ENCODE data around the gene CCDC136. TPM values are rescaled to one million over a fixed set of nuclear protein-coding genes. Genes with fewer than 3 reads are reported as not detected.

Gene CCDC136
- total RNA-seq, 2 donors from 2014 or later = 46.0 to 51.2 TPM

DNA sequence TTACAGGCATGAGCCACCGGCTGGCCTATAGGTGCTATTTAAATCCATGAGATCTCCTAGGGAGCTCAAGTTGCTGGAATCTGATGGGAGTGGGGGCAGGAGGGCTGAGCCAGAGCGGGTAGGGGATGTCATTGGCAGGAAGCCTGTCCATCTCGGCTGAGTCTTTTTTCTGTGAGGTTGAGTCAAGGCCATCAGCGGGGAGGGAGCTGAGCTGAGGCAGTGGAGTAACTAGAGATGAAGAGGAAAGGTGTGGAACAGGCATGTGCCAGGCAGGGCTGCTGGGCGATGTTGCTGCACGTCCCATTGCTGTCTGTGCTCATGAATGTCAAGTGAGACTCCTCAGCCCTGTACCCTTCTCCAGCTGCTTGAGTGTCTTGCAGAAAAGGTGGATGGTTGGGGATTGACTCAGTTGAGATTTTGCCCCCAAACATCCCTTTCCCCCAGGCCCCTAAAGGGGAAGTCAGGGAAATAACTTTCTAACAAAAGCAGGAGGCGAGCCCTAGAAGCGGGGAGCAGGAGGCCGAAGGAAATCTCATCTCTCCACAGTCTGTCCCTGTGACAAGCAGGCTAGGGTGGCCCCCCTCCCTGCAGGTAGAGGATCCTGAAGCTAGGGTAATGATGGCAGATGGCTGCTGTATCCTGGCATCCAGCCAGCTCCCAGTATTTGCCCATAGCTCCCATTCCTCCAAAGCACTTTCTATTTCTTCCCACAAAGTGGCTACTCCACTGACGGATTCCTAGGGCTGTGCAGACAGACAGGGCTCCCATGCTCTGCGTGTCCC, 76.3 kb downstream of the CCDC136 start:
- Histone ChIP-seq H3K9ac (ENCODE audit: extremely low read depth, low read length, poor library complexity, severe bottlenecking) (no peak overlapping the region), H3K36me3 (ENCODE audit: control insufficient read depth, insufficient read depth, low read length) (peaks cover 18% of the 10 kb centered on the region), H3K4me1 (ENCODE audit: control insufficient read depth, insufficient read depth, low read length) (no peaks in the 10 kb centered on the region), H3K27me3 (ENCODE audit: control insufficient read depth, insufficient read depth, low read length, poor library complexity, severe bottlenecking) (peaks cover 33% of the 10 kb centered on the region), H3K27ac (ENCODE audit: low read depth, low read length) (no peak overlapping the region), H3K4me3 (ENCODE audit: low read length) (peak overlapping the region; percentile 80), H3K9me3 (ENCODE audit: control insufficient read depth, low read length) (no peaks in the 10 kb centered on the region)
- no peak overlapping the region for H3K27ac Mint-ChIP-seq
- H3K4me1 Mint-ChIP-seq = peaks cover 19% of the 10 kb centered on the region
- peaks cover 22% of the 10 kb centered on the region for H3K36me3 Mint-ChIP-seq (ENCODE audit: low read depth)
- peak overlapping the region; percentile 51 for H3K4me3 Mint-ChIP-seq
- peak; percentile 72 for DNase-seq
- peaks cover 49% of the 10 kb centered on the region for H3K27me3 Mint-ChIP-seq (ENCODE audit: insufficient read depth)
- TF ChIP-seq, protein P1, sequence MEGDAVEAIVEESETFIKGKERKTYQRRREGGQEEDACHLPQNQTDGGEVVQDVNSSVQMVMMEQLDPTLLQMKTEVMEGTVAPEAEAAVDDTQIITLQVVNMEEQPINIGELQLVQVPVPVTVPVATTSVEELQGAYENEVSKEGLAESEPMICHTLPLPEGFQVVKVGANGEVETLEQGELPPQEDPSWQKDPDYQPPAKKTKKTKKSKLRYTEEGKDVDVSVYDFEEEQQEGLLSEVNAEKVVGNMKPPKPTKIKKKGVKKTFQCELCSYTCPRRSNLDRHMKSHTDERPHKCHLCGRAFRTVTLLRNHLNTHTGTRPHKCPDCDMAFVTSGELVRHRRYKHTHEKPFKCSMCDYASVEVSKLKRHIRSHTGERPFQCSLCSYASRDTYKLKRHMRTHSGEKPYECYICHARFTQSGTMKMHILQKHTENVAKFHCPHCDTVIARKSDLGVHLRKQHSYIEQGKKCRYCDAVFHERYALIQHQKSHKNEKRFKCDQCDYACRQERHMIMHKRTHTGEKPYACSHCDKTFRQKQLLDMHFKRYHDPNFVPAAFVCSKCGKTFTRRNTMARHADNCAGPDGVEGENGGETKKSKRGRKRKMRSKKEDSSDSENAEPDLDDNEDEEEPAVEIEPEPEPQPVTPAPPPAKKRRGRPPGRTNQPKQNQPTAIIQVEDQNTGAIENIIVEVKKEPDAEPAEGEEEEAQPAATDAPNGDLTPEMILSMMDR (conservative IDR thresholded peaks at IDR 0.05) = no peak
- 70 to 74% methylated on average over 7 to 11 of the region's 11 CpGs for WGBS, 2 experiments (ENCODE audit: insufficient coverage in 1 of 2, insufficient read length in 1 of 2)
- no peaks in the 10 kb centered on the region for H3K9me3 Mint-ChIP-seq

DNA sequence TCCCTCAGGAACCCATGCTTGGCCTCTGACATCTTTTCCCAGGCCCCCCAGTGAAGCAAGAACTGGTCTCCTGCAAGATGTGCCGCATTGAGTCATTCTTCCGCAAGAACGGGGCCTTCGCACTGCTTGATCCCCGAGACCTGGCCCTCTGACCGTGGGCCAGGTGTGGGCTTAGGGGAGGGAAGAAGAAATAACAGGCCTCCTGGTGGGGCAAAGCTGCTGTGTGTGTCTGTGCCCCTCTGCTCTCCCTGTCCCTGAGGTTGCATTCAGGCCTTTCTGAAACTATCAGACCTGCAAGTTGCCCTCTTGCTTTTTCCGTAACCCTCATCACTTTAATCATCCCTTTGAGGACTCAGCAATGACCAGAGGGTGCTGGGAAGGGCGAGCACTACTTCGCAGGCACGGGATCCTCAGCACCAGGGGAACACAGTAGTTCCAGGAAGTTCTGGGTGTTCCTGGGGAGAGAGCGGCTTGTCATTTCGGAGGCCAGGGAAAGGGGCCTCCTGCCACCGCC, 76.9 kb downstream of the CCDC136 start:
- Mint-ChIP-seq H3K36me3 (ENCODE audit: low read depth) (peaks cover 22% of the 10 kb centered on the region), H3K27ac (no peak overlapping the region), H3K9me3 (no peaks in the 10 kb centered on the region), H3K4me3 (peak overlapping the region; percentile 51), H3K27me3 (ENCODE audit: insufficient read depth) (peaks cover 49% of the 10 kb centered on the region), H3K4me1 (peaks cover 17% of the 10 kb centered on the region)
- no peaks in the 10 kb centered on the region for H3K9me3 ChIP-seq (ENCODE audit: control insufficient read depth, low read length)
- H3K27me3 ChIP-seq (ENCODE audit: control insufficient read depth, insufficient read depth, low read length, poor library complexity, severe bottlenecking) = peaks cover 33% of the 10 kb centered on the region
- TF ChIP-seq, protein P1 (conservative IDR thresholded peaks at IDR 0.05) = no peak
- no peak overlapping the region for H3K9ac ChIP-seq (ENCODE audit: extremely low read depth, low read length, poor library complexity, severe bottlenecking)
- 43 to 82% methylated on average over 7 to 13 of the region's 13 CpGs for WGBS, 2 experiments (ENCODE audit: insufficient coverage in 1 of 2, insufficient read length in 1 of 2)
- H3K4me1 ChIP-seq (ENCODE audit: control insufficient read depth, insufficient read depth, low read length) = no peaks in the 10 kb centered on the region
- peaks cover 18% of the 10 kb centered on the region for H3K36me3 ChIP-seq (ENCODE audit: control insufficient read depth, insufficient read depth, low read length)
- DNase-seq = peak; percentile 54
- no peak overlapping the region for H3K27ac ChIP-seq (ENCODE audit: low read depth, low read length)
- H3K4me3 ChIP-seq (ENCODE audit: low read length) = peak overlapping the region; percentile 80

DNA sequence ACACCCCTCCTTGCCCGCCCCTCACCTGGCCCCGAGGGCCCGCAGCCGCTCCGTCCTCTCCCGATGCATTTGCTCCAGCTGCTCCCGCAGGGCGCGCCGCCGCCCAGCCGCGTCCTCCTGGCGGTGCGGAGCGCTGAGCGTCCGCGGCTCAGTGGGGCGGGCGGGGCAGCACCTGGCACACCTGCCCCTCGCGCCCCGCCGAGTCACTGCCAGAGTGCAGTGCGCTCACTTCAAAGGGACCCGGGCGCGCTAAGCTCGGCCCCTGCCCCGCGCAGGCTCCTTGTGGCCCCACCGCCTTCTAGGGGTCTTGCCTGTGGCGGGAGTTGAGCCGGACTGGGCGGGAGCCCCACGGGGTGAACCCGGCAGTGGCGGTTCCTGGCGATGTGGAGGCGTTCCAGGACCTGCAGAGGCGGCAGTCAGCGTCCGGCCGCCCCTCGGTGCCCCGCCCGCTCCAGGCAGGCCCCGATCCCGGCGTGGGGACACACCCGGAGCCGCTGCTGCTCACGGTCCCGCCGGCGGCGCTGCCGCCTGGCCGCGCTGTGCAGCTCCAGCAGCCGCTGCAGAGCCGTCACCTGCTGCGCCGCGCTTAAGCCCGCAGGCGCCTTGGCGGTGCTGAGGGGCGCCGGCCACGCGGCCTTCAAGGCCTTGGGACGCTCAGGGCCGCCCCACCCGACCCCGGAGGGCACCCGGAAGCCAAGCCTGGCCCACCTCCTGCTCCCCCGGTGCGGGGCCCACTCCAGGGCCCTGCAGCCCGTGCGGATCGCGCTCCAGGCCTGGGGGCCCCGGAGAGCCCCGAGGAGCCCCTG, 77.6 kb downstream of the CCDC136 start:
- no peaks in the 10 kb centered on the region for H3K9me3 Mint-ChIP-seq
- TF ChIP-seq, protein P1 (conservative IDR thresholded peaks at IDR 0.05) = peak; percentile 26
- peaks cover 33% of the 10 kb centered on the region for H3K27me3 ChIP-seq (ENCODE audit: control insufficient read depth, insufficient read depth, low read length, poor library complexity, severe bottlenecking)
- no peak overlapping the region for H3K27ac Mint-ChIP-seq
- peaks cover 14% of the 10 kb centered on the region for H3K4me1 Mint-ChIP-seq
- WGBS, 2 experiments (ENCODE audit: insufficient coverage in 1 of 2, insufficient read length in 1 of 2) = 1 to 2% methylated on average over 33 to 86 of the region's 86 CpGs
- no peaks in the 10 kb centered on the region for H3K4me1 ChIP-seq (ENCODE audit: control insufficient read depth, insufficient read depth, low read length)
- H3K27ac ChIP-seq (ENCODE audit: low read depth, low read length) = no peak overlapping the region
- peak overlapping the region; percentile 80 for H3K4me3 ChIP-seq (ENCODE audit: low read length)
- peaks cover 22% of the 10 kb centered on the region for H3K36me3 Mint-ChIP-seq (ENCODE audit: low read depth)
- no peaks in the 10 kb centered on the region for H3K9me3 ChIP-seq (ENCODE audit: control insufficient read depth, low read length)
- peak overlapping the region; percentile 15 for H3K9ac ChIP-seq (ENCODE audit: extremely low read depth, low read length, poor library complexity, severe bottlenecking)
- peaks cover 18% of the 10 kb centered on the region for H3K36me3 ChIP-seq (ENCODE audit: control insufficient read depth, insufficient read depth, low read length)
- peak; percentile 88 for DNase-seq
- peaks cover 49% of the 10 kb centered on the region for H3K27me3 Mint-ChIP-seq (ENCODE audit: insufficient read depth)
- H3K4me3 Mint-ChIP-seq = peak overlapping the region; percentile 51

All from endodermal cell (in vitro differentiated cells).